Body of pancreas (tissue), 4 donors: Measurements from ENCODE around the gene KRTAP9-9. TPM values are rescaled to one million over a fixed set of nuclear protein-coding genes. Genes with fewer than 3 reads are reported as not detected.
"Not testable (repeated sequence)": the region's sequence is repeated elsewhere in the genome, so short reads cannot be mapped to it uniquely, and the experiment has no call there.

Source experiments
- ATAC-seq: fragments of 150-250 bp; one replicate; pipeline ENCODE4 v1.9.1; 2016
- DNase-seq, 4 donors: peaks; one replicate each; pipeline ENCODE4 v3.0.0-alpha.2; 2019
- H3K27ac ChIP-seq, 4 donors: fragments of 200-600 bp; sonication (generic); 1 replicate in 3 of 4; 2 replicates in 1 of 4; pipeline versions ENCODE4 v1.5.1 to v1.6.1; 2016 to 2019; ENCODE audit warnings: mild to moderate bottlenecking in 1 of 4, mixed read lengths in 1 of 4, moderate library complexity in 1 of 4
- H3K27me3 ChIP-seq, 2 donors: fragments of 200-600 bp; sonication (generic); one replicate each; pipeline ENCODE4 v1.6.0; 2016; ENCODE audit warnings: mild to moderate bottlenecking in 1 of 2
- H3K36me3 ChIP-seq, 2 donors: fragments of 200-600 bp; sonication (generic); replicated peaks in 1 of 2; 2 replicates each; pipeline ENCODE4 v1.5.1; 2016; ENCODE audit warnings: low read depth in 2 of 2; ENCODE audit not compliant: insufficient read depth in 1 of 2
- H3K4me1 ChIP-seq: fragments of 200-600 bp; sonication (generic); one replicate; pipeline ENCODE4 v1.6.0; 2016
- H3K4me3 ChIP-seq, 2 donors: fragments of 200-600 bp; sonication (generic); 1 replicate in 1 of 2; 2 replicates in 1 of 2; pipeline ENCODE4 v1.5.1; 2016 to 2019
- H3K9me3 ChIP-seq, 3 donors: fragments of 200-600 bp; sonication (generic); 1 replicate in 2 of 3; 2 replicates in 1 of 3; pipeline ENCODE4 v1.5.1; 2016
- POLR2A ChIP-seq, 3 donors: fragments of 450-650 bp; IDR thresholded peaks; one replicate each; pipeline ENCODE4 v1.6.1; 2016; ENCODE audit warnings: antibody characterized with exemption in 3 of 3, mild to moderate bottlenecking in 2 of 3
- WGBS, 2 donors: methylation state at CpG; one replicate each; pipeline ENCODE4 v1.1.5; 2017; 5-methylcytosine and 5-hydroxymethylcytosine counted together
- intact Hi-C: fragments of 100-400 bp; cut with DNase I; formaldehyde crosslinking; loops from one replicate; pipeline ENCODE4 v1.15.1; 2023
- total RNA-seq, 2 donors: library from RNA; depleted of rRNA; stranded (reverse); fragments of >200 nt; gene quantifications; one replicate each; pipeline ENCODE4 v1.1.0, GENCODE V29; 2016
- TF ChIP-seq, protein P1 (sequence below), 7 experiments: fragments of 450-650 bp in 4 of 7; fragments of 200-600 bp in 3 of 7; sonication (generic) in 3 of 7; IDR thresholded peaks; one replicate each; pipeline ENCODE4 v1.5.1; 2016 to 2019; ENCODE audit warnings: antibody characterized with exemption in 7 of 7

The KRTAP9-9 gene
- total RNA-seq, 2 donors from 2014 or later, result not detected

DNA sequence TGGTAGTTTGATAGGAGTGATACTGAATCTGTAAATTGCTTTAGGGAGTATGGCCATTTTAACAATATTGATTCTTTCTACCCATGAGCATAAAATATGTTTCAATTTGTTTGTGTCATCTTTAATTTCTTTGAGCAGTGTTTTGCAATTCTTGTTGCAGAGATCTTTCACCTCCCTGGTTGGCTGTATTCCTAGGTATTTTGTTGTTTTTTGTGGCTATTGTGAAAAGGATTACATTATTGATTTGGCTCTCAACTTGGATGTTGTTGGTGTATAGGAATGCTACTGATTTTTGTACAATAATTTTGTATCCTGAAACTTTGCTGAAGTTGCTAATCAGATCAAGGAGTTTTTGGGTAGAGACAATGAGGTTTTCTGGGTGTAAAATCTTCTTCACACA lies 3.2 kb downstream of the KRTAP9-9 start:
- Histone ChIP-seq H3K4me1 (no peaks in the 10 kb centered on the region), H3K27me3 (no peaks in the 10 kb centered on the region), H3K36me3 (no peaks in the 10 kb centered on the region), H3K4me3 (no peak overlapping the region), H3K27ac (no peak overlapping the region), H3K9me3 (no peaks in the 10 kb centered on the region)
- ATAC-seq (no peak), DNase-seq (no peak)
- TF ChIP-seq, protein P1, sequence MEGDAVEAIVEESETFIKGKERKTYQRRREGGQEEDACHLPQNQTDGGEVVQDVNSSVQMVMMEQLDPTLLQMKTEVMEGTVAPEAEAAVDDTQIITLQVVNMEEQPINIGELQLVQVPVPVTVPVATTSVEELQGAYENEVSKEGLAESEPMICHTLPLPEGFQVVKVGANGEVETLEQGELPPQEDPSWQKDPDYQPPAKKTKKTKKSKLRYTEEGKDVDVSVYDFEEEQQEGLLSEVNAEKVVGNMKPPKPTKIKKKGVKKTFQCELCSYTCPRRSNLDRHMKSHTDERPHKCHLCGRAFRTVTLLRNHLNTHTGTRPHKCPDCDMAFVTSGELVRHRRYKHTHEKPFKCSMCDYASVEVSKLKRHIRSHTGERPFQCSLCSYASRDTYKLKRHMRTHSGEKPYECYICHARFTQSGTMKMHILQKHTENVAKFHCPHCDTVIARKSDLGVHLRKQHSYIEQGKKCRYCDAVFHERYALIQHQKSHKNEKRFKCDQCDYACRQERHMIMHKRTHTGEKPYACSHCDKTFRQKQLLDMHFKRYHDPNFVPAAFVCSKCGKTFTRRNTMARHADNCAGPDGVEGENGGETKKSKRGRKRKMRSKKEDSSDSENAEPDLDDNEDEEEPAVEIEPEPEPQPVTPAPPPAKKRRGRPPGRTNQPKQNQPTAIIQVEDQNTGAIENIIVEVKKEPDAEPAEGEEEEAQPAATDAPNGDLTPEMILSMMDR (IDR thresholded peaks at IDR 0.05), result no peak
- TF ChIP-seq POLR2A (IDR thresholded peaks at IDR 0.05), result no peak
- intact Hi-C loops, result no loop called here

DNA sequence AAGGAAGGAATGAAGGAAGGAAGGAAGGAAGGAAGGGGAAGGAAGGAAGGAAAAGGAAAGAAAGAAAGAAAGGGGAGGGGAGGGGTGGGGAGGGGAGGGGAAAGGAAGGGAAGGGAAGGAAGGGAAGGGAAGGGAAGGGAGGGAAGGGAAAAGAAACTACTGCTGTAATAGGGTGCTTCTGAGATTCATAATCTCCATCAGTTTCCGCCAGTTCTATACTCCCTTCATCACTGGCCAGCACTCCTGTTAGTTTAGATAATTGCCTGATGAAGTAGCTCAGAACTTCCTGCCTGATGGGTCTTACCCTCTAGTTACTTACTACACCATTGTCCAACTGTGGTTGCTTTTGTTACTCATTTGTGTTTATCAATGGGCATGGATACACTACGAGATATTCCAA lies 8.0 kb downstream of the KRTAP9-9 start:
- TF ChIP-seq, protein P1 (IDR thresholded peaks at IDR 0.05), result no peak
- no peak for TF ChIP-seq POLR2A (IDR thresholded peaks at IDR 0.05)
- Histone ChIP-seq H3K4me1 (no peaks in the 10 kb centered on the region), H3K27me3 (no peaks in the 10 kb centered on the region), H3K4me3 (no peak overlapping the region), H3K36me3 (no peaks in the 10 kb centered on the region), H3K27ac (no peak overlapping the region), H3K9me3 (no peaks in the 10 kb centered on the region)
- no peak for DNase-seq
- WGBS, 2 donors, result 48 to 49% methylated on average over 2 of the region's 2 CpGs
- intact Hi-C loops, result no loop called here
- ATAC-seq, result no peak

DNA sequence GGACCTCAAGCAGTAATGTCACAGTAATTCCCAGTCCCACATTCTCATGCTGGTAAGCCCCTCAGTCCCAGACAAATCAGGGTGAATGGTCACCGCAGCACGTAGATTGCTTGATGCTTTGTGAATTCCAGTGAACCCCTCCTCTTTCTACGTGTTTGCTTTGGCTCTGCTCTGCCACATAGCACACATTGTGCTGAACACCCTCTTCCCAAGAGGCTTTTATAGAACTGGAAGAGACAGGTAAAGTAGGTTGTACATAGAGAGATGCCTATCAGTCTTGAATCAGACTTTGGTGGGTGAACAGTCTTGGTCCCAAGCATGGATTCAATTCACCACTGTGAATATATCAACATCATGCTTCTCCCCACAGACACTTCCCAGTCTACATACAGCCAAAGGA lies 9.4 kb downstream of the KRTAP9-9 start:
- no peaks in the 10 kb centered on the region for H3K4me1 ChIP-seq
- DNase-seq, result no peak
- intact Hi-C loops, result no loop called here
- no peaks in the 10 kb centered on the region for H3K27me3 ChIP-seq
- no peaks in the 10 kb centered on the region for H3K9me3 ChIP-seq
- H3K36me3 ChIP-seq, result no peaks in the 10 kb centered on the region
- H3K4me3 ChIP-seq, result no peak overlapping the region
- WGBS, 2 donors, result 22 to 53% methylated on average over 3 of the region's 3 CpGs
- TF ChIP-seq POLR2A (IDR thresholded peaks at IDR 0.05), result no peak
- TF ChIP-seq, protein P1 (IDR thresholded peaks at IDR 0.05), result no peak
- no peak for ATAC-seq
- H3K27ac ChIP-seq, result no peak overlapping the region

DNA sequence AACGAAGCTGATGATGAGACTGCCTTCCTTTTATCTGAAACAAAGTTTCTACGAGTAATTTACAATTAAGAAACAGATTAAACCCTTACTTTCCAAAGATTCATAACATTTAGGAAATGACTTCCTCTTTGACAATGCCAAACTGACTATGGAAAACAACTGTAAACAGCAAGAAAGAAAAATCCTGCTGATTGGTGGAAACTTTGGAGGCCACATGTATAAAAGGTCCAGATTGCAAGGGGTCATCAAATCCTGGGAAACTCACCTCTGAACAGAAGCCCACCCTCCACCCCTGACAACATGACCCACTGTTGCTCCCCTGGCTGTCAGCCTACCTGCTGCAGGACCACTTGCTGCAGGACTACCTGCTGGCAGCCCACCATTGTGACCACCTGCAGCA lies 9.9 kb downstream of the KRTAP9-9 start, which contains the start of gene KRTAP9-6:
Gene KRTAP9-6 (plus strand): TSS at position 301 of the 400 bp plus-strand sequence. CDS start 0 bp downstream, at position 301.
- ATAC-seq, result no peak
- Histone ChIP-seq H3K4me1 (no peaks in the 10 kb centered on the region), H3K4me3 (no peak within 1 kb of the TSS), H3K27ac (no peak within 1 kb of the TSS), H3K27me3 (no peaks in the 10 kb centered on the region), H3K36me3 (no peaks in the 10 kb centered on the region), H3K9me3 (no peaks in the 10 kb centered on the region)
- TF ChIP-seq, protein P1 (IDR thresholded peaks at IDR 0.05), result no peak
- TF ChIP-seq POLR2A (IDR thresholded peaks at IDR 0.05), result no peak
- 22% methylated on average over 2 of the region's 2 CpGs for WGBS, 2 donors
- intact Hi-C loops, result no loop called here
- DNase-seq, result no peak

DNA sequence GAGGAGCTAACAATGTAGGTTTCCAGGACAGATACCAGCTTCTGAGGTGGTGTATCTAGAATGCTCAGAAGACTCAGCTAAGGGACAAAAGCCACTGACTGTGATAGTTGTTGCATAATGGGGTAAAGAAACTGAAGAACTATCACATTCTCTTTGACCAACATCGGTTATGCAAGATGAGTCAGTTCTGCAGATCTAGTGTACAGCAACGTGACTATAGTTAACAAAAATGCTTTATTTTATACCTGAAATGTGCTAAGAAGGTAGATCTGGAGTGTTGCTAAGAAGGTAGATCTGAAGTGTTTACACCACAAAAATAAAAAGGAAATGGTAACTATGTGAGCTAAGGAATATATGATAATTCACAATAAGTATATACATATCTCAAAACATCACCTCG lies 12.5 kb downstream of the KRTAP9-9 start:
- no CpG with 5 or more reads among the region's 3 CpGs for WGBS, 2 donors
- Histone ChIP-seq H3K36me3 (no peaks in the 10 kb centered on the region), H3K9me3 (no peaks in the 10 kb centered on the region), H3K27ac (no peak overlapping the region), H3K4me1 (no peaks in the 10 kb centered on the region), H3K4me3 (no peak overlapping the region), H3K27me3 (no peaks in the 10 kb centered on the region)
- DNase-seq, result no peak
- intact Hi-C loops, result no loop called here
- ATAC-seq, result no peak
- TF ChIP-seq, protein P1 (IDR thresholded peaks at IDR 0.05), result no peak
- TF ChIP-seq POLR2A (IDR thresholded peaks at IDR 0.05), result no peak

DNA sequence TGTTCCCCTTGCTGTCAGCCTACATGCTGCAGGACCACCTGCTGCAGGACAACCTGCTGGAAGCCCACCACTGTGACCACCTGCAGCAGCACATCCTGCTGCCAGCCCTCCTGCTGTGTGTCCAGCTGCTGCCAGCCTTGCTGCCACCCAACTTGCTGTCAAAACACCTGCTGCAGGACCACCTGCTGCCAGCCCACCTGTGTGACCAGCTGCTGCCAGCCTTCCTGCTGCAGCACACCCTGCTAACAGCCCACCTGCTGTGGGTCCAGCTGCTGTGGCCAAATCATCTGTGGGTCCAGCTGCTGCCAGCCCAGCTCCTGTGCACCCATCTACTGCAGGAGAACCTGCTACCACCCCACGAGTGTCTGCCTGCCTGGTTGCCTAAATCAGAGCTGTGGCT lies 16.1 kb downstream of the KRTAP9-9 start:
- H3K36me3 ChIP-seq, H3K27me3 ChIP-seq, H3K4me3 ChIP-seq, H3K4me1 ChIP-seq, intact Hi-C loops, DNase-seq, ATAC-seq, H3K9me3 ChIP-seq, H3K27ac ChIP-seq: not testable (repeated sequence)
- no CpG with 5 or more reads among the region's 1 CpG for WGBS, 2 donors
